ENCODE data around the gene MAT2A.
"Not testable (repeated sequence)": the region's sequence is repeated elsewhere in the genome, so short reads cannot be mapped to it uniquely, and the experiment has no call there.

The MAT2A gene

GRCh38 chr2:85549826-85550225, 10.9 kb downstream of the MAT2A start:
- Mint-ChIP-seq H3K9me3 (no peaks in the 10 kb centered on the region), H3K4me3 (no peak overlapping the region), H3K27me3 (no peaks in the 10 kb centered on the region), H3K4me1 (ENCODE audit: low read depth) (no peaks in the 10 kb centered on the region), H3K36me3 (ENCODE audit: low read depth) (peaks cover 32% of the 10 kb centered on the region), H3K27ac (no peak overlapping the region)

- Mint-ChIP-seq H3K27ac (no peak overlapping the region), H3K27me3 (no peaks in the 10 kb centered on the region), H3K36me3 (ENCODE audit: low read depth) (peaks cover 30% of the 10 kb centered on the region), H3K4me3 (no peak overlapping the region), H3K4me1 (ENCODE audit: low read depth) (no peaks in the 10 kb centered on the region), H3K9me3 (no peaks in the 10 kb centered on the region)
These were observed 11.5 kb downstream of the MAT2A start for GRCh38 chr2:85550486-85550885.

- Mint-ChIP-seq H3K27ac (no peak overlapping the region), H3K9me3 (no peaks in the 10 kb centered on the region), H3K4me1 (ENCODE audit: low read depth) (no peaks in the 10 kb centered on the region), H3K36me3 (ENCODE audit: low read depth) (peaks cover 31% of the 10 kb centered on the region), H3K27me3 (no peaks in the 10 kb centered on the region), H3K4me3 (no peak overlapping the region)
These were observed 13.0 kb downstream of the MAT2A start for GRCh38 chr2:85551698-85552678.

- peaks cover 5% of the 10 kb centered on the region for H3K4me1 Mint-ChIP-seq (ENCODE audit: low read depth)
These were observed 14.2 kb downstream of the MAT2A start for GRCh38 chr2:85553184-85553583.

GRCh38 chr2:85554980-85555612, 16.1 kb downstream of the MAT2A start:
- Mint-ChIP-seq H3K36me3 (ENCODE audit: low read depth) (peaks cover 40% of the 10 kb centered on the region), H3K27ac (no peak overlapping the region), H3K27me3 (no peaks in the 10 kb centered on the region), H3K4me3 (no peak overlapping the region), H3K4me1 (ENCODE audit: low read depth) (peaks cover 22% of the 10 kb centered on the region), H3K9me3 (no peaks in the 10 kb centered on the region)

More at GRCh38 chr2:85553184-85553583, 14.2 kb downstream of the MAT2A start:
- no peaks in the 10 kb centered on the region for H3K27me3 Mint-ChIP-seq
- no peak overlapping the region for H3K27ac Mint-ChIP-seq
- H3K4me3 Mint-ChIP-seq = no peak overlapping the region
- no peaks in the 10 kb centered on the region for H3K9me3 Mint-ChIP-seq
- H3K36me3 Mint-ChIP-seq (ENCODE audit: low read depth) = peaks cover 37% of the 10 kb centered on the region

GRCh38 chr2:85557130-85557529, 18.2 kb downstream of the MAT2A start:
- H3K27me3 Mint-ChIP-seq = no peaks in the 10 kb centered on the region

GRCh38 chr2:85558160-85558559, 19.2 kb downstream of the MAT2A start:
- Mint-ChIP-seq H3K27ac (no peak overlapping the region), H3K27me3 (no peaks in the 10 kb centered on the region), H3K9me3 (no peaks in the 10 kb centered on the region), H3K4me1 (ENCODE audit: low read depth) (peaks cover 40% of the 10 kb centered on the region), H3K36me3 (ENCODE audit: low read depth) (peaks cover 28% of the 10 kb centered on the region), H3K4me3 (no peak overlapping the region)

More at GRCh38 chr2:85557130-85557529, 18.2 kb downstream of the MAT2A start:
- H3K4me1 Mint-ChIP-seq (ENCODE audit: low read depth) = peaks cover 36% of the 10 kb centered on the region
- H3K27ac Mint-ChIP-seq = no peak overlapping the region
- H3K4me3 Mint-ChIP-seq = no peak overlapping the region
- H3K36me3 Mint-ChIP-seq (ENCODE audit: low read depth) = peaks cover 28% of the 10 kb centered on the region
- no peaks in the 10 kb centered on the region for H3K9me3 Mint-ChIP-seq

GRCh38 chr2:85560403-85560726, 21.4 kb downstream of the MAT2A start:
- Mint-ChIP-seq H3K4me3 (peak overlapping the region; percentile 98), H3K4me1 (ENCODE audit: low read depth) (peaks cover 46% of the 10 kb centered on the region), H3K36me3 (ENCODE audit: low read depth) (peaks cover 16% of the 10 kb centered on the region), H3K27ac (peak overlapping the region; percentile 99)
- H3K9me3 Mint-ChIP-seq, H3K27me3 Mint-ChIP-seq: not testable (repeated sequence)

- Mint-ChIP-seq H3K9me3 (no peaks in the 10 kb centered on the region), H3K4me1 (ENCODE audit: low read depth) (peaks cover 46% of the 10 kb centered on the region), H3K4me3 (peak overlapping the region; percentile 98), H3K36me3 (ENCODE audit: low read depth) (peaks cover 11% of the 10 kb centered on the region), H3K27me3 (no peaks in the 10 kb centered on the region), H3K27ac (peak overlapping the region; percentile 99)
These were observed 21.9 kb downstream of the MAT2A start for GRCh38 chr2:85560812-85561279.

- H3K4me1 Mint-ChIP-seq (ENCODE audit: low read depth) = peaks cover 46% of the 10 kb centered on the region
- peaks cover 10% of the 10 kb centered on the region for H3K36me3 Mint-ChIP-seq (ENCODE audit: low read depth)
- peak within 1 kb of the TSS; percentile 99 for H3K27ac Mint-ChIP-seq
- no peaks in the 10 kb centered on the region for H3K27me3 Mint-ChIP-seq
- peak within 1 kb of the TSS; percentile 98 for H3K4me3 Mint-ChIP-seq
- H3K9me3 Mint-ChIP-seq = no peaks in the 10 kb centered on the region
These were observed 22.6 kb downstream of the MAT2A start, which contains the start of gene GGCX for GRCh38 chr2:85561280-85562212. GGCX (minus strand) TSS chr2:85561493; CDS start chr2:85561428, 65 bp downstream.

GRCh38 chr2:85564144-85564563, 25.2 kb downstream of the MAT2A start:
- peak overlapping the region; percentile 41 for H3K27ac Mint-ChIP-seq
- H3K4me1 Mint-ChIP-seq (ENCODE audit: low read depth) = peaks cover 34% of the 10 kb centered on the region
- H3K27me3 Mint-ChIP-seq = no peaks in the 10 kb centered on the region
- H3K4me3 Mint-ChIP-seq = no peak overlapping the region
- H3K36me3 Mint-ChIP-seq (ENCODE audit: low read depth) = no peaks in the 10 kb centered on the region
- no peaks in the 10 kb centered on the region for H3K9me3 Mint-ChIP-seq

- no peak overlapping the region for H3K27ac Mint-ChIP-seq
- no peaks in the 10 kb centered on the region for H3K36me3 Mint-ChIP-seq (ENCODE audit: low read depth)
- H3K4me1 Mint-ChIP-seq (ENCODE audit: low read depth) = peaks cover 16% of the 10 kb centered on the region
- H3K9me3 Mint-ChIP-seq = no peaks in the 10 kb centered on the region
- H3K4me3 Mint-ChIP-seq = no peak overlapping the region
- H3K27me3 Mint-ChIP-seq = no peaks in the 10 kb centered on the region
These were observed 27.3 kb downstream of the MAT2A start for GRCh38 chr2:85566265-85566664.

- peaks cover 30% of the 10 kb centered on the region for H3K4me1 Mint-ChIP-seq (ENCODE audit: low read depth)
- H3K9me3 Mint-ChIP-seq = no peaks in the 10 kb centered on the region
- no peak overlapping the region for H3K4me3 Mint-ChIP-seq
- peaks cover 3% of the 10 kb centered on the region for H3K36me3 Mint-ChIP-seq (ENCODE audit: low read depth)
- no peak overlapping the region for H3K27ac Mint-ChIP-seq
- H3K27me3 Mint-ChIP-seq = no peaks in the 10 kb centered on the region
These were observed 36.8 kb downstream of the MAT2A start for GRCh38 chr2:85575739-85576138.

- Mint-ChIP-seq H3K27me3 (no peaks in the 10 kb centered on the region), H3K4me3 (peak overlapping the region; percentile 97), H3K36me3 (ENCODE audit: low read depth) (peaks cover 11% of the 10 kb centered on the region), H3K4me1 (ENCODE audit: low read depth) (peaks cover 36% of the 10 kb centered on the region), H3K27ac (peak overlapping the region; percentile 86), H3K9me3 (no peaks in the 10 kb centered on the region)
These were observed 38.1 kb downstream of the MAT2A start for GRCh38 chr2:85577063-85577385.
